GM19463 (cell line): Measurements from ENCODE around the gene B4GALT2.

Source experiments
- ATAC-seq: cut with Tn5 transposase; IDR thresholded peaks from one replicate; pipeline ENCODE4 v1.9.1; 2021; ENCODE audit warnings: mild to moderate bottlenecking, moderate library complexity; ENCODE audit not compliant: unreplicated experiment

Gene B4GALT2, protein sequence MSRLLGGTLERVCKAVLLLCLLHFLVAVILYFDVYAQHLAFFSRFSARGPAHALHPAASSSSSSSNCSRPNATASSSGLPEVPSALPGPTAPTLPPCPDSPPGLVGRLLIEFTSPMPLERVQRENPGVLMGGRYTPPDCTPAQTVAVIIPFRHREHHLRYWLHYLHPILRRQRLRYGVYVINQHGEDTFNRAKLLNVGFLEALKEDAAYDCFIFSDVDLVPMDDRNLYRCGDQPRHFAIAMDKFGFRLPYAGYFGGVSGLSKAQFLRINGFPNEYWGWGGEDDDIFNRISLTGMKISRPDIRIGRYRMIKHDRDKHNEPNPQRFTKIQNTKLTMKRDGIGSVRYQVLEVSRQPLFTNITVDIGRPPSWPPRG

DNA sequence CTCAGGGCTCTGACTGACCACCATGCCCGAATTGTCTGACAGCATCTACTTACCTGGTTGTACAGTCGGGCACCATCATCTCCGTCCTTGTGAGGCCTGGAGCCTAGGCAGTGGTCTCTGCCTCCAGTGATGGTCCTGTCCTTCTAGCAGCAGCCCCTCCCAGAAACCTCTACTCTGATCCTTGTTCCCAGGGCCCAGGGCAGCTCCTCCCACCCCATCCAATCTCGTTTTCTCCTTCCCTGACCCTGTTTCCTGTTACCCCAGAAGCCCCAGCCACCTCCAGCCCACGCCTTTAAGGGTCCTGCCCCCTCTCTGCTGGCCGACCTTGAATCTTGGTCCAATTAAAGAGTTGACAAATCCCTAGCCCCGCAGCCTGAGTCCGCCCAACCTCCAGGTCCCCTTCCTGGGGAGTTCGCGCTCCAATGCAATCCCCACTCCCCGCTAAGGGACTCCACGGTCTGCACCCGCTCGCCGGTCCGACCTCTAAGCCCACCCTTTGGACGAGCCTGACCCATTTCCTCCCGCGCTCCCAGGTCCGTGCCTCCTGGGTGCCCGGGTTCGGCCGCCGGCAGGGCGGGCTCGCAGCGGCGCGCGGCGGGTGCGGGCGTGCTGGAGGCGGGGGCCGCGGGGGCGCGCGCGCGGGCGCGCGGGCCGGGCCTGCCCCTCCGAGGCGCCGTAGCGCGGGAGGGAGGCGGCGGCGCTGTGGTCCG is at the start of gene B4GALT2:
B4GALT2 (plus strand) TSS at position 660 of the 710 bp plus-strand sequence. CDS start 1,951 bp downstream, outside the sequence.
- ATAC-seq, result no peak

DNA sequence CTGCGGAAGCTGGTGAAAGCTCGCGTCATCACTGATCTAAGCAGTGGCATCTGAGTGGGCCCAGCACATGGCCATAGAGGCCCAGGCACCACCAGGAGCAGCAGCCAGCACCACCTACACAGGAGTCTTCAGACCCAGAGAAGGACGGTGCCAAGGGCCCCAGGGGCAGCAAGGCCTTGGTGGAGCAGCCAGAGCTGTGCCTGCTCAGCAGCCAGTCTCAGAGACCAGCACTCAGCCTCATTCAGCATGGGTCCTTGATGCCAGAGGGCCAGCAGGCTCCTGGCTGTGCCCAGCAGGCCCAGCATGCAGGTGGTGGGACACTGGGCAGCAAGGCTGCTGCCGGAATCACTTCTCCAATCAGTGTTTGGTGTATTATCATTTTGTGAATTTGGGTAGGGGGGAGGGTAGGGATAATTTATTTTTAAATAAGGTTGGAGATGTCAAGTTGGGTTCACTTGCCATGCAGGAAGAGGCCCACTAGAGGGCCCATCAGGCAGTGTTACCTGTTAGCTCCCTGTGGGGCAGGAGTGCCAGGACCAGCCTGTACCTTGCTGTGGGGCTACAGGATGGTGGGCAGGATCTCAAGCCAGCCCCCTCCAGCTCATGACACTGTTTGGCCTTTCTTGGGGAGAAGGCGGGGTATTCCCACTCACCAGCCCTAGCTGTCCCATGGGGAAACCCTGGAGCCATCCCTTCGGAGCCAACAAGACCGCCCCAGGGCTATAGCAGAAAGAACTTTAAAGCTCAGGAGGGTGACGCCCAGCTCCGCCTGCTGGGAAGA is 48.7 kb upstream of the B4GALT2 start:
- ATAC-seq, result no peak

DNA sequence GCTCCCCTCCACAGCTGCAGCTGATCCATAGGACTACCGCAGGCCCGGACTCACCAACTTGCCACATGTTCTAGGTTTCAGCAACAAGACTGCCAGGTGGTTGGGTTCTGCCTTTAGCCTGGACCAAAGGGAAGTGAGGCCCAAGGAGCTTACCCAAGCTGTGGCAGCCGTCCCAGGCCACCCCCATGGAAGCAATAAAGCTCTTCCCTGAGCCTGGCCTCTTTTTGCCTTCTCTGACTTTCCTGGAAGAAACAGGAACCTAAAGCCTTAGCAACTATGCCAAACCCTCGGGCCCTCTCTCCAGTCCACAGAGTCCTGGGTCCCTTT is 48.1 kb upstream of the B4GALT2 start:
- no peak for ATAC-seq

DNA sequence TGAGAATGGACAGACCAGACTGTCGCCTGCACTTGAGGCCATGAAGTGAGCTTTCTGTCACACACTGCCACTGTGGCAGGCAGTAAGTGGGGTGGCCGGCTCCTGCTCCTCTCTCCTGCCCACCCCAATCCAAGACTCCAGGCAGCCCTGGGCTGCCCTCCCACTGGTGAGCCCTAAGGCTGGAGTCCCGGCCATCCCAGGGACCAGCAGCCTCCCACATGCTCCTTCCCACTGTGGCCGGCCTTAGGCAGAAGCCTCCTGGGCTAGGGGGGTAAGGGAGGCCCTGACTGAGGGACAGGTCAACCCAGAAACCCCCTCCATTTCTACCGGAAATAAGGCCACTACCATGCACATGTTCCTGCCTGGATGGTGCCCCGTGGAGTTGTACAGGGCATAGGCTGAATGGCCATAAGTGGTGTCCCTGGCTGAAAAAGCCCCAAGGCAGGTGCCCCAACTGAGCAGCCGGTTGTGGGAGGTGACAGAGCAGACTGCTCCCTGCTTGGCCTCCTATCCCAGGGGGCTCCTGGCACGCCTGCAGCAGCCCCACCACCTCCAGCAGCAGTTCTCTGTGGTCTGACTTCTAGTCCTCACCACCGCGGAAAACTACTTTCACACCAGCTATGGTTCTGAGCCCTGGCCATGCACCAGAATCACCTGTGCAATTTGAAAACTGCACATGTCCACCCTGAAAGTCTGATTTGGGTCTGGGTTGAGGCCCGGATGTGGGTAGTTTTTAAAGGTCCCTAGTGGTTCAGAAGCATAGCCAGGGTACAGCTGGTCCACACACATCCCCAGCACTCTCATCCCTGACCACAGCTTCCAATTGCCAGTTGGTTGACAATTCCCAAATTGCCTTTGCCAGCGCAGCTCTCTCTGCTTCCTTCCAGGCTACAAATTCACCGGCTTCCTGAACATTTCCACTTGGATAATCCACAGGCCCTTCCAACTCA is 47.0 kb upstream of the B4GALT2 start:
- no peak for ATAC-seq

DNA sequence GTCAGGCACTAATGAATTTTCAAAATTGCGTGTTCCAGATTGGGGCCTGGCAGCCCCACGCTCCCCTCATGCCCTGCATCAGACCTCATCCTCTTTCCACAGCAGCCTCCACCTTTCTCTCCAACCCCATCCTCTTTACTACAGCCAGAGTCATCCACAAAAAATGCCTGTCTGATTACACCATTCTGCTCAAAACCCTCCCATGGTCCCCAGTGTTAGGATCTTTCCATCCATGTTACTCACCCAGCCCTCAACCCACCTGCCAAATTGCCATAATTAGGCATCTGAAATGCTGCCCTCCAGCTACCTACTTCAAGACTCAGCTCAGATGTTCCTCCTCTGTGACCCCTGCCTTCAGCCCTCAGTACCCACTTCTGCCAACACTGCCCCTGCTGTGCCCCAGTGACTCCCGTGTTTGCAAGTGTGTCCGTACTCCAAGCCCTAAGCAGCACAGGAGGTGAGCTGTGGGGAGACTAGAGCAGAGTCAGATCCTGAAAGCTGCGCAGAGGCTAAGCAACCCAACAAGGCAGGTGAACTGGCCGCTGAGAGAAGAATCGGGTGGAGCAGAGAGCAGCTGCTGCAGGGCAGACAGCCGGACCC is 46.1 kb upstream of the B4GALT2 start:
- no peak for ATAC-seq

DNA sequence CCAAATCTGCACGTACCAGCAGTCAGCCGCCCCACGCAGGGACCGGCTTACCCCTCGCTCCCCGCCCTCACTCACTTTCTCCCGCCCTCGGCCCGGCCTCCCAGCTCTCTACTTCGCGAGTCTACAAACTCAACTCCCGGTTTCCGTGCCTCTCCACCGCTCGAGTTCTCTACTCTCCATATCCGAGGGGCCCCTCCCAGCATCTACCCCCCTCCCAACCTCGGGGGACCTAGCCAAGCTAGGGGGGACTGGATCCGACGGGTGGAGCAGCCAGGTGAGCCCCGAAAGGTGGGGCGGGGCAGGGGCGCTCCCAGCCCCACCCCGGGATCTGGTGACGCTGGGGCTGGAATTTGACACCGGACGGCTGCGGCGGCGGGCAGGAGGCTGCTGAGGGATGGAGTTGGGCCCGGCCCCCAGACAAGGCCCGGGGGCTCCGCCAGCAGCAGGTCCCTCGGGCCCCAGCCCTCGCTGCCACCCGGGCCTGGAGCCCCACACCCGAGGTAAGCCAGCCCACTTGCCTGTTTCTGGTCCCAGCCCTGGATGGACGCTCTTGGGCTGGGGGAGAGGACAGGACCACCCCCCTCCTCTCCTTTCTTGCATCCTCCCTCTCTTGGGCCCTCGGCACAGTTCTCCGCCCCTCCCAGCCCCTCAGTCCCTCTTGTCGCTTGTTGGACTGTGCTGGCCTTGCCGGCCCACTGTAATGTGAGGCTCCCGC is 45.5 kb upstream of the B4GALT2 start, which contains the start of gene ARTN:
ARTN (plus strand) TSS at position 416 of the 715 bp plus-strand sequence. CDS start 1,856 bp downstream, outside the sequence.
- ATAC-seq, result no peak

DNA sequence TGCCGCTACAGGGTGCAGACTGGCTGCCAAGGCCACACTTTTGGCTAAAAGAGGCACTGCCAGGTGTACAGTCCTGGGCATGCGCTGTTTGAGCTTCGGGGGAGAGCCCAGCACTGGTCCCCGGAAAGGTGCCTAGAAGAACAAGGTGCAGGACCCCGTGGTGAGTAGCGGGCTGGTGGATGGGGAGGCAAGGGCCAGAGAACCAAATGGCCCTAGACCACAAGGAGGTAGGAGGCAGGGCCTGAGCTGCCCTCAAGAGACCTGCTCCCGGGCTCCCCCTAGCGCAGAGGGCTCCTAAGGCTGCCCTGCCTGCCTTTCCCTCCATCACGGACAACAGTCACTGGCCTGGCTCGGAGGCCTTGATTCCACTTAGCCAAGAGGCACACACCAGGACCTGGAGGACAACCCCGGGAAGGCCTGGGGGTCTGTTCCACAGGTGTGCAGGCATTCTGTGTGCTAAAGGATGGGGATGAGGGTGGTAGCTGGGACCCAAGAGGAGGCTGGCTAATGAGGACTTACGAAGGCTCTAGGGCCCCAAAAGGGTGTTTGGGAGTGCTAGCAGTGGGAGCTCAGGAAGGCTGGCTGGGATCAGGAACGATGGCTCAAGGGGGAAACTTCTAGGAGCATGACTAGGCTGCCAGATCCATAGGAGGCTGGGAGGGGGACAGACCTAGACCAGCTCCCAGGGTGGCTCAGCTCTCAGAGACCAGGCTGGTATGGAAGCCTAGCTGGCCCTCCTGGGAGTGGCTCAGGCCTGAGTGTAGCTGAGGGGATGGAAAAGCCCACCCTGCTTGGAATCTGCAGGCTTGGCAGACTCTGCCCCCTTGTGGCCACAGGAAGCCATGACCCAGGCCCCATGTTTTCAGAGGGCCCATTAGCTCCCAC is 44.7 kb upstream of the B4GALT2 start:
- no peak for ATAC-seq

DNA sequence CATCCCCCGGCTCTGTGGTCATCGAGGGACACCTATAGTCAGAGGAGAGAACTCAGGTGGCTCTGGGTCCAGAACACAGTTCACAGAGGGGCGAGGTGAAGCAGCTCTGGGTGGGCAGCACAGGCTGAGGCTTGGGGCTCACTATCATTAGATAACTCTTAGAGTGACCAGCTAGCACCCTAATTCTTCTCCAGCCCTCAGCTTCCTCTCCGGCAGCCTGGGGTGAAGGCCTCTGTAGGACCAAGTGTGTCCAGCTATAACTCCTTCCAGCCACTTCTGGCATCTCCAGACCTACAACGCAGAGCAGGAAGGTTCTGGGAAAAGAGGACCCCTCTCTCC is 44.1 kb upstream of the B4GALT2 start:
- ATAC-seq, result no peak

DNA sequence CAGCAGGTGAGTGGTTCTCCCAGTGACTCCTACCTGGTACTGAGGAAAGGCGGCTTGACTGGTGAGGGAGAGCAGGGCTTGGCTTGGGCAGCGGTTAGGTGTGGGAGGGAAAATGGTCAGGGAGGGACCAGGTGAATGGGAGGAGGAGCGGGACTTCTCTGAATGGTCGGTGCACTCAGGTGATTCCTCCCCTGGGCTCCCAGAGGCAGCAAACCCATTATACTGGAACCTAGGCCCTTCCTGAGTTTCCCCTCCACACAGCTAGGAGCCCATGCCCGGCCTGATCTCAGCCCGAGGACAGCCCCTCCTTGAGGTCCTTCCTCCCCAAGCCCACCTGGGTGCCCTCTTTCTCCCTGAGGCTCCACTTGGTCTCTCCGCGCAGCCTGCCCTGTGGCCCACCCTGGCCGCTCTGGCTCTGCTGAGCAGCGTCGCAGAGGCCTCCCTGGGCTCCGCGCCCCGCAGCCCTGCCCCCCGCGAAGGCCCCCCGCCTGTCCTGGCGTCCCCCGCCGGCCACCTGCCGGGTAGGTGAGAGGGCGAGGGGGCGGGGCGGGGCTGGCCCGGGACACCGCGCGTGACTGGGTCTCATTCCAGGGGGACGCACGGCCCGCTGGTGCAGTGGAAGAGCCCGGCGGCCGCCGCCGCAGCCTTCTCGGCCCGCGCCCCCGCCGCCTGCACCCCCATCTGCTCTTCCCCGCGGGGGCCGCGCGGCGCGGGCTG is 43.1 kb upstream of the B4GALT2 start:
- no peak for ATAC-seq

DNA sequence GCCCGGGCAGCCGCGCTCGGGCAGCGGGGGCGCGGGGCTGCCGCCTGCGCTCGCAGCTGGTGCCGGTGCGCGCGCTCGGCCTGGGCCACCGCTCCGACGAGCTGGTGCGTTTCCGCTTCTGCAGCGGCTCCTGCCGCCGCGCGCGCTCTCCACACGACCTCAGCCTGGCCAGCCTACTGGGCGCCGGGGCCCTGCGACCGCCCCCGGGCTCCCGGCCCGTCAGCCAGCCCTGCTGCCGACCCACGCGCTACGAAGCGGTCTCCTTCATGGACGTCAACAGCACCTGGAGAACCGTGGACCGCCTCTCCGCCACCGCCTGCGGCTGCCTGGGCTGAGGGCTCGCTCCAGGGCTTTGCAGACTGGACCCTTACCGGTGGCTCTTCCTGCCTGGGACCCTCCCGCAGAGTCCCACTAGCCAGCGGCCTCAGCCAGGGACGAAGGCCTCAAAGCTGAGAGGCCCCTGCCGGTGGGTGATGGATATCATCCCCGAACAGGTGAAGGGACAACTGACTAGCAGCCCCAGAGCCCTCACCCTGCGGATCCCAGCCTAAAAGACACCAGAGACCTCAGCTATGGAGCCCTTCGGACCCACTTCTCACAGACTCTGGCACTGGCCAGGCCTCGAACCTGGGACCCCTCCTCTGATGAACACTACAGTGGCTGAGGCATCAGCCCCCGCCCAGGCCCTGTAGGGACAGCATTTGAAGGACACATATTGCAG is 42.4 kb upstream of the B4GALT2 start:
- no peak for ATAC-seq

DNA sequence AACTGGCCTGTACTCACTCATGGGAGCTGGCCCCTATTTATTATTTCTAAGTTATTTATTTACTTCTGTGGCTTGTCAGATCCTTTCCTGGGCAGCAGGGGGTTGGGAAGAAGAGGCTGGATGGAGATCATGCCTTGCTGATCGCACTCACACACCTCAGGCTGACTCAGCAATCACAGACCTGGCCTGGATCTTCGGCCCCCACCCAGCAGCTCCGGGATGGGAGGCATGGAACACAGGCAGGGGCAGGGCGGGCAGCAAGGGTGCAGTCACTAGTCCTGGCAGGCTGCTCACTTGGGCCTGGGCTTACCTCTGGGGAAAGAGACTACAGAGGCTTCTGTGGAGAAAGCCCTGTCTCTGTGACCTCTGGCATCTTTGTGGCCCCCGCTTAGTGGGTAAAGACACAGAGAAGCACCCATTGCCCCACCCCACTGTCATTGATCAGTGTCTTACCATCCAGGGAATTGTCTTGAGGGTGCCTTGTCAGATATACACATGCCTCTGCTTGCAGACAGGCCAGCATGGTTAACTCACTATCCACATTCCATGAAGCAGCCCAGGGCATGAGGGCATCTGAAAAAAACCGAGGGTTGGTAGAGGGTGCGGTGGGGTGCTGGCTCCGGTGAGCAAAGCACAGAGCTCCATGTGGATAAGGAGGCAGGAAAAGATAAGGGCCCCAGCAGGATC is 41.7 kb upstream of the B4GALT2 start:
- ATAC-seq, result no peak

DNA sequence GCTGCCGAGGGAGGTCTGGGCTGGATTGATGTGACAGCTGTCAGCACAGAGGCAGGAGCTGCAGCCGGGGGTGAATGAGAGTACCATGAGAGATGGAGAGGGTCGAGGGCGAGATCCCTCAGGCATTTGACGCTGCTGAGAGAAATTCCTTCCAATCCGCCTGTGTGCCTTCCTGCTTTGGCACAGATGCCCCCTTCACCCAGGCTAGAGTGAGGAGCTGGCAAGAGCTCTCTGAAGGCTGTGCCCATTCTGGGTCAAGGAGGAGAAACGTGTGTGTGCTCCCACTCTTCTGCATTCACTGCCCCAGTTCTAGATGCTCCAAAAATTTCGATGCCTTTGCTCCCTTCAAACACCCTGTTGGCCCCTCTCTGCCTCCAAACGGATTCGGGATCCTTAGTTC is 40.6 kb upstream of the B4GALT2 start:
- ATAC-seq, result no peak

DNA sequence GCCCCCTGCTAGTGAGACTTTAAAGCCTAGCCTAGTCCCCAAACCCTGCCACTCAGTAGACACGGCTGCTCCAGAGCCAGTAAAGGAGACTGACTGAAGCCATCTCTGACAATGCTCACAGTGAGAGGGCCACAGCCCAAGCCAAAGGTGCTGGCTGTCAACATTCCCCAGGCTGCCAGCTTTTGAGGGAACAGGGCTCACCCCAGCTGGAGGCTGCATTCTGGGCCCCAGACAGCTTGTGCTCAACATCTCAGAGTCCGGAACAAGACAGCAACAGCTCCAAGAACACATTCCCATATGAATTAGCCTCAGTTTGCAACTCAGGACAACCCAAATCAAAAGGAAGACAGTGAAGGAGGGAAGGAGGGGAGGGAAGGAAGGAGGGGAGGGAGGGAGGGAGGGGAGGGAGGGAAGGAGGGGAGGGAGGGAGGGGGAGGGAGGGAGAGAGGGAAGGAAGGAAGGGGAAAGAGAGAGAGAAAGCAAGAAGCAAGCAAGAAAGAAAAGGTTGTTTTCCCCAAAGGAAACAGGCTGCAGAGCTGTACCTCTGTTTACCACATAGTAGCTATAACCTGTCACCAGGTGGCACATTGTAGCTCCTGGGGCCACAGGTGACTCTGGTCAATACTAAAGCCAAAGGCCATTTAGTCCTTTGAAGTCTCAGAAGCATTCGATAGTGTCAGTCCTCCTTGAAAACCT is 40.0 kb upstream of the B4GALT2 start:
- ATAC-seq, result no peak

DNA sequence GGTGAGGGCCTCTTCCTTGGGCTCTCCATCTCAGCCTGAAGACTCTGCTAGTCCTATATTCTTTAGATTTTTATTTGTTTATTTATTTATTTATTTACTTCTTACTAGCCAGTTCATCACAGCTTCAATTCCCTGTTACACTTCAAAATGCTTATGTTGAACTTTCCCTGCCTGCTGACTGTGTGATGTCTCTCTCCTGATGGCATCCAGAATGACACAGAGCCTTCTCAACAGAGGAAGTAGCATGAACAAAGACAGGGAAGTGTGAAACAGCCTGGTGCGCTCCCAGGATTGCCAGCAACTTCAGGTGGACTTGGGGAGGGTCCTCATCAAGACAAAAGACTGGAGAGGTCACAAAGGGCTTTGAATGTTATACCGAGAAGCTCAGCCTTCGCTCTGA is 36.6 kb upstream of the B4GALT2 start:
- ATAC-seq, result no peak

DNA sequence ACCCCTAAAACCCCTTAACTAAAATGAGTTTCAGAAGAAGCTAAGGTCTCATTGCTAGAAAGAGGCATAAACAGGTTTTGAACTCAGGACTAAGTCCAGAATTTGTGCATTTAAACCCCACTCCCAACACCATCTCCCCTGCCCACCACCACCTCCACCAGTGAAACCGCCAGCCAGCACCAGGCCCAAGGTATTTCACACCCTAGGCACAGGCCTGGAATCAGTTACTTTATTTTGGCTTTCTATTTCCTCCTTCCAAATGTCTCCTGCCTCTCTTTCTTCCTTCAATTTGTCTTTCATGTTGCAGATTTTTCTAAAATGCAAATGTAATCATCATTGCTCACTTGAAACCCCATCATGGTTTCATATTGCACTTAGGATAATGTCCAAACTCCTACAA is 34.1 kb upstream of the B4GALT2 start:
- ATAC-seq, result no peak

DNA sequence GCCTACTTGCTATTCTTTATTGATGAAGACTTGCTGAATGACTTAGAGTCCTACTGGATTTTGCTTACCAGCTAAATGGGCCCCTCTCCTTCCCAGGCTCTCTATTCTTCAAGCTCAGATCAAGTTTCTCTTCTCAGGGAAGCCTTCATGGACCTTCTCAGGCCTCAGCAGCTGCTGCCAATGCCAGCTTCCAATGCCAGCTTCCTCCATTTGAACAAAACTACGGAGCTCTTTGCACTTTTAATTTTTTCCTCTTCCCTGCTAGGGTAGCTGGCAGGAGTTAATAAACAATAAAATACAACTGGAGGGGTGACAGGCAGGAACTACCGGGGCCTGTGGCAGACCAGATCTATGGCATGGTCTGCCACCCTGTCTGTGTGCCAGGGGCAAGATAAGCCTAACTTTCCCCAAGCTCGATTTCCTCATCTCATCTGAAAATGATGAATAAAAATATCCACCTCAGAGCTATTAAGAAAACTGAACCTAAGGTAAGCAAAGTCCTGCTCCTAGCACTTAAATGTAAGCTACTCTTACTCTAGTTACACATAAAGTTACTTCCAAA is 33.3 kb upstream of the B4GALT2 start:
- no peak for ATAC-seq
